ENCODE data around the gene TYMS. TPM values are rescaled to one million over a fixed set of nuclear protein-coding genes. Genes with fewer than 3 reads are reported as not detected.

TYMS gene
- total RNA-seq, 1 experiment from 2014 or later: 143 TPM

- POLR2A ChIA-PET: interaction anchor here (0.6 to 1.1 kb wide), 3 partner anchors 25 to 176 kb away, joined by 4 to 10 read pairs (median 6); no protein-coding TSS in a partner anchor
- Mint-ChIP-seq H3K9me3 (ENCODE audit: unreplicated experiment) (no peaks in the 10 kb centered on the region), H3K36me3 (ENCODE audit: insufficient read depth, unreplicated experiment) (peaks cover 65% of the 10 kb centered on the region), H3K27me3 (ENCODE audit: insufficient read depth, unreplicated experiment) (no peaks in the 10 kb centered on the region), H3K27ac (ENCODE audit: unreplicated experiment) (peak overlapping the region; percentile 71), H3K4me3 (ENCODE audit: unreplicated experiment) (no peak overlapping the region), H3K4me1 (ENCODE audit: low read depth, unreplicated experiment) (peaks cover 41% of the 10 kb centered on the region)
- no peak overlapping the region for H3K4me3 ChIP-seq (ENCODE audit: low read depth, low read length)
- H3K27me3 ChIP-seq (replicated peaks; ENCODE audit: control insufficient read depth, insufficient read depth, low read length): no peaks in the 10 kb centered on the region
- BruUV-seq (replicated peaks): no TSS peak
- intact Hi-C loops (cut with micrococcal nuclease; ENCODE audit: unreplicated experiment): loop anchor here (2.0 kb wide), 1 partner anchor 28 kb away; no protein-coding TSS in a partner anchor
- CTCF ChIA-PET: interaction anchor here (0.7 to 1.4 kb wide), 5 partner anchors 56 to 158 kb away, joined by 3 to 6 read pairs (median 3); no protein-coding TSS in a partner anchor
- peaks cover 49% of the 10 kb centered on the region for H3K4me1 ChIP-seq
- DNase-seq: peak in 1 of 2 experiments; percentile 38
- TF ChIP-seq CTCF (IDR thresholded peaks at IDR 0.05; ENCODE audit: insufficient read depth in 1 of 2, low read depth in 1 of 2, low read length in 1 of 2, severe bottlenecking in 1 of 2, unreplicated experiment in 1 of 2): no peak
- no peaks in the 10 kb centered on the region for H3K9me3 ChIP-seq
- peaks cover 3% of the 10 kb centered on the region for H3K36me3 ChIP-seq (ENCODE audit: control insufficient read depth, insufficient read depth, low read length)
Measured at GRCh38 chr18:682833-683232, 25.4 kb downstream of the TYMS start.

- BruUV-seq (replicated peaks): no TSS peak
- Histone ChIP-seq H3K4me1 (peaks cover 49% of the 10 kb centered on the region), H3K27me3 (replicated peaks; ENCODE audit: control insufficient read depth, insufficient read depth, low read length) (no peaks in the 10 kb centered on the region), H3K36me3 (ENCODE audit: control insufficient read depth, insufficient read depth, low read length) (peaks cover 3% of the 10 kb centered on the region), H3K4me3 (ENCODE audit: low read depth, low read length) (no peak overlapping the region), H3K9me3 (no peaks in the 10 kb centered on the region)
- TF ChIP-seq CTCF (IDR thresholded peaks at IDR 0.05; ENCODE audit: insufficient read depth in 1 of 2, low read depth in 1 of 2, low read length in 1 of 2, severe bottlenecking in 1 of 2, unreplicated experiment in 1 of 2): no peak
- intact Hi-C loops (cut with micrococcal nuclease; ENCODE audit: unreplicated experiment): loop anchor here (2.0 kb wide), 1 partner anchor 27 kb away; no protein-coding TSS in a partner anchor
- no peaks in the 10 kb centered on the region for H3K27me3 Mint-ChIP-seq (ENCODE audit: insufficient read depth, unreplicated experiment)
- POLR2A ChIA-PET: interaction anchor here (1.1 kb wide), 1 partner anchor 25 kb away, joined by 10 read pairs; no protein-coding TSS in a partner anchor
- H3K9me3 Mint-ChIP-seq (ENCODE audit: unreplicated experiment): no peaks in the 10 kb centered on the region
- peak overlapping the region; percentile 71 for H3K27ac Mint-ChIP-seq (ENCODE audit: unreplicated experiment)
- peak overlapping the region; percentile 42 for H3K4me3 Mint-ChIP-seq (ENCODE audit: unreplicated experiment)
- H3K36me3 Mint-ChIP-seq (ENCODE audit: insufficient read depth, unreplicated experiment): peaks cover 58% of the 10 kb centered on the region
- peaks cover 41% of the 10 kb centered on the region for H3K4me1 Mint-ChIP-seq (ENCODE audit: low read depth, unreplicated experiment)
- CTCF ChIA-PET: interaction anchor here (0.8 to 1.4 kb wide), 3 partner anchors 56 to 158 kb away, joined by 3 to 6 read pairs (median 3); no protein-coding TSS in a partner anchor
- no peak for DNase-seq
Measured at GRCh38 chr18:683531-683930, 26.1 kb downstream of the TYMS start.

GRCh38 chr18:685438-685837, 28.0 kb downstream of the TYMS start:
- peaks cover 51% of the 10 kb centered on the region for H3K36me3 Mint-ChIP-seq (ENCODE audit: insufficient read depth, unreplicated experiment)
- intact Hi-C loops (cut with micrococcal nuclease; ENCODE audit: unreplicated experiment): no loop called here
- CTCF ChIA-PET: interaction anchor here (0.6 to 1.2 kb wide), 3 partner anchors 14 to 1999 kb away, joined by 3 to 5 read pairs (median 3); no protein-coding TSS in a partner anchor

More at GRCh38 chr18:685438-685837, 28.0 kb downstream of the TYMS start:
- BruUV-seq (replicated peaks): TSS peak; percentile 12
- peak; percentile 63 to 73 for DNase-seq
- peaks cover 3% of the 10 kb centered on the region for H3K36me3 ChIP-seq (ENCODE audit: control insufficient read depth, insufficient read depth, low read length)
- H3K4me3 ChIP-seq (ENCODE audit: low read depth, low read length): no peak overlapping the region
- TF ChIP-seq CTCF (IDR thresholded peaks at IDR 0.05; ENCODE audit: insufficient read depth in 1 of 2, low read depth in 1 of 2, low read length in 1 of 2, severe bottlenecking in 1 of 2, unreplicated experiment in 1 of 2): no peak
- no peaks in the 10 kb centered on the region for H3K9me3 Mint-ChIP-seq (ENCODE audit: unreplicated experiment)
- peak overlapping the region; percentile 1 for H3K27ac Mint-ChIP-seq (ENCODE audit: unreplicated experiment)
- peaks cover 37% of the 10 kb centered on the region for H3K4me1 Mint-ChIP-seq (ENCODE audit: low read depth, unreplicated experiment)
- H3K9me3 ChIP-seq: no peaks in the 10 kb centered on the region
- H3K27me3 Mint-ChIP-seq (ENCODE audit: insufficient read depth, unreplicated experiment): no peaks in the 10 kb centered on the region
- POLR2A ChIA-PET: interaction anchor here (1.4 kb wide), 1 partner anchor 27 kb away, joined by 3 read pairs; no protein-coding TSS in a partner anchor
- H3K27me3 ChIP-seq (replicated peaks; ENCODE audit: control insufficient read depth, insufficient read depth, low read length): no peaks in the 10 kb centered on the region
- H3K4me3 Mint-ChIP-seq (ENCODE audit: unreplicated experiment): no peak overlapping the region
- peaks cover 49% of the 10 kb centered on the region for H3K4me1 ChIP-seq

Measured in Caco-2 (cell line).